H1 (cell line): ENCODE measurements around the gene DOCK6. TPM values are rescaled to one million over a fixed set of nuclear protein-coding genes. Genes with fewer than 3 reads are reported as not detected.

Experiments used
- CTCF ChIA-PET: fragments of 300-600 bp; sonication (Branson Sonifier 250); formaldehyde crosslinking; loops from one replicate; lab custom pipeline; 2021; ENCODE audit not compliant: partially characterized antibody; lab: Charles Lee
- POLR2A ChIA-PET: fragments of 300-600 bp; sonication (Branson Sonifier 250); formaldehyde crosslinking; loops from one replicate; lab custom pipeline; 2021; ENCODE audit warnings: inconsistent platforms; ENCODE audit not compliant: partially characterized antibody; lab: Charles Lee
- DNase-seq, 2 experiments: peaks; one replicate each; pipeline versions ENCODE4 v3.0.0 to v3.0.0-alpha.2; 2010 to 2022; ENCODE audit warnings: low spot score in 2 of 2, low read depth in 1 of 2, mixed read lengths in 1 of 2
- FAIRE-seq: peaks from 2 replicates; lab custom pipeline; 2011; peaks lifted over from hg19 to GRCh38; lab: Jason Lieb, UNC
- H2AFZ ChIP-seq: 2 replicates; pipeline ENCODE4 v1.8.1; 2012; ENCODE audit warnings: low read length, inconsistent platforms
- H2AK5ac ChIP-seq: 2 replicates; pipeline ENCODE4 v1.6.1; 2013; ENCODE audit warnings: low read depth, low read length
- H2BK120ac ChIP-seq: replicated peaks from 2 replicates; pipeline ENCODE3; 2013; ENCODE audit warnings: low read depth, low read length, inconsistent platforms
- H2BK12ac ChIP-seq: 2 replicates; pipeline ENCODE4 v1.6.1; 2013; ENCODE audit warnings: low read depth, low read length
- H2BK15ac ChIP-seq: 2 replicates; pipeline ENCODE4 v1.6.1; 2013; ENCODE audit warnings: low read length
- H2BK20ac ChIP-seq: 2 replicates; pipeline ENCODE4 v1.6.1; 2013; ENCODE audit warnings: low read length
- H2BK5ac ChIP-seq: 2 replicates; pipeline ENCODE4 v1.6.1; 2013; ENCODE audit warnings: low read depth, low read length
- H3K14ac ChIP-seq: 2 replicates; pipeline ENCODE4 v1.6.1; 2013; ENCODE audit warnings: inconsistent platforms; ENCODE audit not compliant: insufficient read length
- H3K18ac ChIP-seq: 2 replicates; pipeline ENCODE4 v1.6.1; 2013; ENCODE audit warnings: low read length; ENCODE audit errors: extremely low read depth
- H3K23ac ChIP-seq: 2 replicates; pipeline ENCODE4 v1.6.1; 2013; ENCODE audit warnings: inconsistent platforms; ENCODE audit not compliant: insufficient read length
- H3K23me2 ChIP-seq: 2 replicates; pipeline ENCODE4 v1.6.1; 2013; ENCODE audit warnings: low read depth, low read length
- H3K27ac ChIP-seq: 2 replicates; pipeline ENCODE4 v1.6.1; 2011; ENCODE audit warnings: low read depth, low read length, inconsistent platforms
- H3K27me3 ChIP-seq, 4 experiments: replicated peaks in 1 of 4; 1 replicate in 1 of 4; 2 replicates in 3 of 4; pipeline versions ENCODE4 v1.6.1 to v1.8.1; 2011 to 2013; ENCODE audit warnings: low read length in 3 of 4, mild to moderate bottlenecking in 3 of 4, inconsistent platforms in 2 of 4, mixed read lengths in 2 of 4, moderate library complexity in 1 of 4; ENCODE audit not compliant: control insufficient read depth in 3 of 4, insufficient read depth in 3 of 4; ENCODE audit errors: extremely low read depth in 1 of 4
- H3K36me3 ChIP-seq, 4 experiments: 2 replicates each; pipeline versions ENCODE4 v1.6.1 to v1.8.1; 2011 to 2013; ENCODE audit warnings: mild to moderate bottlenecking in 4 of 4, low read length in 3 of 4, moderate library complexity in 2 of 4, control low read depth in 1 of 4, inconsistent platforms in 1 of 4; ENCODE audit not compliant: insufficient read depth in 4 of 4, control insufficient read depth in 2 of 4
- H3K4ac ChIP-seq: replicated peaks from 2 replicates; pipeline ENCODE3; 2013; ENCODE audit warnings: low read length, low read depth, mixed read lengths, inconsistent platforms; ENCODE audit not compliant: insufficient read length
- H3K4me1 ChIP-seq, 4 experiments: replicated peaks in 1 of 4; 1 replicate in 1 of 4; 2 replicates in 3 of 4; pipeline versions ENCODE4 v1.6.1 to v1.8.1; 2011 to 2013; ENCODE audit warnings: low read length in 3 of 4, inconsistent platforms in 2 of 4, mixed read lengths in 1 of 4; ENCODE audit not compliant: insufficient read depth in 4 of 4, control insufficient read depth in 3 of 4
- H3K4me2 ChIP-seq, 2 experiments: 2 replicates each; pipeline versions ENCODE4 v1.6.1 to v1.8.1; 2011 to 2013; ENCODE audit warnings: low read depth in 2 of 2, low read length in 2 of 2, control low read depth in 1 of 2, inconsistent platforms in 1 of 2, mild to moderate bottlenecking in 1 of 2; ENCODE audit not compliant: insufficient read depth in 1 of 2
- H3K4me3 ChIP-seq, 4 experiments: fragments of 200-600, 300-600 bp in 1 of 4; sonication (generic), shearing (Covaris generic), sonication (Bioruptor Twin) in 1 of 4; 2 replicates each; pipeline versions ENCODE4 v1.5.1 to v1.8.1; 2011 to 2016; ENCODE audit warnings: low read length in 4 of 4, low read depth in 3 of 4, control low read depth in 2 of 4, inconsistent platforms in 2 of 4, mild to moderate bottlenecking in 2 of 4, mixed read lengths in 1 of 4, moderate library complexity in 1 of 4; ENCODE audit not compliant: insufficient read depth in 2 of 4; ENCODE audit errors: extremely low read depth in 1 of 4
- H3K56ac ChIP-seq: replicated peaks from 2 replicates; pipeline ENCODE3; 2013; ENCODE audit warnings: low read depth, mild to moderate bottlenecking, mixed read lengths, low read length, inconsistent platforms; ENCODE audit not compliant: insufficient read length
- H3K79me1 ChIP-seq: 2 replicates; pipeline ENCODE4 v1.6.1; 2013; ENCODE audit warnings: low read depth, low read length, control low read depth
- H3K79me2 ChIP-seq, 2 experiments: 2 replicates each; pipeline versions ENCODE4 v1.6.1 to v1.8.1; 2012 to 2013; ENCODE audit warnings: low read length in 2 of 2, mild to moderate bottlenecking in 2 of 2, inconsistent platforms in 1 of 2; ENCODE audit not compliant: insufficient read depth in 2 of 2, control insufficient read depth in 1 of 2
- H3K9ac ChIP-seq, 4 experiments: replicated peaks in 1 of 4; 1 replicate in 1 of 4; 2 replicates in 3 of 4; pipeline versions ENCODE4 v1.6.1 to v1.8.1; 2011 to 2013; ENCODE audit warnings: low read depth in 3 of 4, low read length in 3 of 4, control low read depth in 2 of 4, mild to moderate bottlenecking in 2 of 4, moderate library complexity in 2 of 4, inconsistent platforms in 1 of 4; ENCODE audit errors: extremely low read depth in 1 of 4
- H3K9me3 ChIP-seq, 2 experiments: 2 replicates each; pipeline versions ENCODE4 v1.6.1 to v1.8.1; 2012 to 2013; ENCODE audit warnings: mild to moderate bottlenecking in 2 of 2, moderate library complexity in 2 of 2, control low read depth in 1 of 2, inconsistent platforms in 1 of 2, low read depth in 1 of 2, low read length in 1 of 2, mixed read lengths in 1 of 2; ENCODE audit not compliant: insufficient read depth in 2 of 2
- H4K20me1 ChIP-seq, 2 experiments: replicated peaks in 1 of 2; 2 replicates each; pipeline versions ENCODE3 to v1.8.1; 2011 to 2013; ENCODE audit warnings: inconsistent platforms in 2 of 2, low read length in 2 of 2, mild to moderate bottlenecking in 1 of 2; ENCODE audit not compliant: insufficient read depth in 2 of 2, control insufficient read depth in 1 of 2
- H4K5ac ChIP-seq: 2 replicates; pipeline ENCODE4 v1.6.1; 2013; ENCODE audit warnings: low read length, low read depth, mixed read lengths, inconsistent platforms; ENCODE audit not compliant: insufficient read length
- H4K8ac ChIP-seq: 2 replicates; pipeline ENCODE4 v1.8.0; 2013; ENCODE audit warnings: mild to moderate bottlenecking, moderate library complexity, low read length, inconsistent platforms; ENCODE audit not compliant: insufficient read depth; ENCODE audit errors: extremely low read depth
- H4K91ac ChIP-seq: replicated peaks from 2 replicates; pipeline ENCODE3; 2013; ENCODE audit warnings: low read length, mixed read lengths, inconsistent platforms; ENCODE audit not compliant: insufficient read length
- CBX5 ChIP-seq: fragments of 300-800, 300-1000 bp; sonication (generic); IDR thresholded peaks from 2 replicates; pipeline ENCODE4 v1.7.1; 2016; ENCODE audit warnings: antibody characterized with exemption, low read length, low read depth
- CHD2 ChIP-seq: IDR thresholded peaks from 2 replicates; pipeline ENCODE4 v1.6.1; 2012; ENCODE audit warnings: low read length, improper control_type of control experiment
- EZH2 ChIP-seq: fragments of 200-600 bp; sonication (generic); IDR thresholded peaks from 2 replicates; pipeline ENCODE4 v1.7.1; 2012; ENCODE audit warnings: low read depth, mild to moderate bottlenecking, moderate library complexity, low read length, inconsistent platforms; ENCODE audit not compliant: severe bottlenecking
- FOSL1 ChIP-seq: IDR thresholded peaks from 2 replicates; pipeline ENCODE4 v1.6.1; 2011; ENCODE audit warnings: mild to moderate bottlenecking, low read depth, low read length, moderate library complexity; ENCODE audit not compliant: insufficient read depth
- GABPA ChIP-seq: IDR thresholded peaks from 2 replicates; pipeline ENCODE4 v1.6.1; 2011; ENCODE audit warnings: mild to moderate bottlenecking, low read length, moderate library complexity, borderline replicate concordance; ENCODE audit not compliant: insufficient read depth
- KDM4A ChIP-seq: IDR thresholded peaks from one replicate; pipeline ENCODE4 v1.7.1; 2012; ENCODE audit warnings: low read depth, mild to moderate bottlenecking, moderate library complexity, low read length, inconsistent platforms; ENCODE audit not compliant: severe bottlenecking
- KDM5A ChIP-seq: fragments of 200-600 bp; IDR thresholded peaks from 2 replicates; pipeline ENCODE4 v1.7.1; 2012; ENCODE audit warnings: mild to moderate bottlenecking, low read length, inconsistent platforms, mixed read lengths
- MAFK ChIP-seq: IDR thresholded peaks from 2 replicates; pipeline ENCODE4 v1.6.1; 2012; ENCODE audit warnings: low read depth, mild to moderate bottlenecking, improper control_type of control experiment, low read length
- NANOG ChIP-seq: IDR thresholded peaks from 2 replicates; pipeline ENCODE4 v1.6.1; 2011; ENCODE audit warnings: low read length, low read depth, mild to moderate bottlenecking, inconsistent platforms; ENCODE audit not compliant: insufficient read depth, poor library complexity, severe bottlenecking
- PHF8 ChIP-seq: fragments of 200-600 bp; sonication (generic); conservative IDR thresholded peaks from 2 replicates; pipeline ENCODE4 v1.7.1; 2012; ENCODE audit warnings: low read depth, mild to moderate bottlenecking, inconsistent platforms, low read length, moderate library complexity
- POLR2AphosphoS5 ChIP-seq: IDR thresholded peaks from 2 replicates; pipeline ENCODE4 v1.6.1; 2011; ENCODE audit warnings: low read depth, low read length
- RXRA ChIP-seq: IDR thresholded peaks from 2 replicates; pipeline ENCODE4 v1.6.1; 2011; ENCODE audit warnings: low read depth, mild to moderate bottlenecking, low read length, moderate library complexity; ENCODE audit not compliant: insufficient read depth
- SIX5 ChIP-seq: IDR thresholded peaks from 2 replicates; pipeline ENCODE4 v1.6.1; 2011; ENCODE audit warnings: mild to moderate bottlenecking, low read depth, low read length
- SP4 ChIP-seq: IDR thresholded peaks from 2 replicates; pipeline ENCODE4 v1.6.1; 2012; ENCODE audit warnings: low read length, inconsistent platforms
- TAF7 ChIP-seq: optimal IDR thresholded peaks from 2 replicates; pipeline ENCODE3; 2011; ENCODE audit warnings: low read depth, mild to moderate bottlenecking, inconsistent platforms, low read length, moderate library complexity, borderline replicate concordance
- WGBS, 2 experiments: shearing (Covaris generic) in 1 of 2; methylation state at CpG; one replicate each; pipeline versions ENCODE4 v1.1.6 to v1.1.7; 2013 to 2015; ENCODE audit warnings: low lambda C conversion rate in 2 of 2, mixed read lengths in 2 of 2, inconsistent platforms in 1 of 2, low coverage in 1 of 2, missing lambda C conversion rate in 1 of 2; ENCODE audit not compliant: insufficient replicate concordance in 2 of 2, insufficient coverage in 1 of 2, insufficient read length in 1 of 2; ENCODE audit errors: extremely low coverage in 1 of 2, missing lambda C conversion rate in 1 of 2; 5-methylcytosine and 5-hydroxymethylcytosine counted together
- polyA plus RNA-seq, 7 experiments: library from polyadenylated mRNA; depleted of rRNA in 3 of 7; stranded (reverse) in 5 of 7; unstranded in 2 of 7; fragments of >200 nt in 5 of 7; fragments of 200-250 nt in 2 of 7; gene quantifications; 1 replicate in 5 of 7; 2 replicates in 1 of 7; 4 replicates in 1 of 7; pipeline versions ENCODE4 v1.2.1 to v1.2.3, GENCODE V29; 2011 to 2013; ENCODE audit warnings: missing spikeins in 2 of 7, mixed read lengths in 2 of 7
- total RNA-seq: library from RNA; stranded (reverse); fragmentation: NEBNext Ultra II Directional; extraction: Animal tissue kit (Norgen Biotek cat#: 25700); gene quantifications from 2 replicates; pipeline ENCODE4 v1.2.1, GENCODE V29; 2021

DOCK6 gene
- total and polyA plus RNA-seq, 2 of the 8 experiments (the other 6 are each of a cell fraction or from before 2014, with no cell fraction given): 25.5 to 54.7 TPM

GRCh38 chr19:11247934-11248333 is 14.4 kb downstream of the DOCK6 start:
- Histone ChIP-seq H3K56ac (no peak overlapping the region), H3K4me1 (peaks cover 2 to 5% (median 3%) of the 10 kb centered on the region in 4 experiments; a peak in 4 of 7 replicates), H3K4me3 (no peak overlapping the region), H2AFZ (no peak overlapping the region), H4K20me1 (peaks cover 0 to 9% of the 10 kb centered on the region in 2 experiments), H3K79me1 (no peaks in the 10 kb centered on the region), H3K4ac (no peak overlapping the region), H2BK20ac (no peak overlapping the region), H2BK120ac (no peak overlapping the region), H2BK15ac (no peak overlapping the region), H4K91ac (no peak overlapping the region), H3K23ac (no peak overlapping the region), H3K9ac (no peak overlapping the region), H3K4me2 (no peak overlapping the region), H3K23me2 (no peaks in the 10 kb centered on the region), H3K27ac (no peak overlapping the region), H3K79me2 (no peaks in the 10 kb centered on the region), H4K5ac (no peak overlapping the region), H2AK5ac (no peak overlapping the region), H3K18ac (no peak overlapping the region), H3K9me3 (no peaks in the 10 kb centered on the region), H3K27me3 (no peaks in the 10 kb centered on the region), H3K36me3 (peaks cover 4 to 20% (median 13%) of the 10 kb centered on the region in 4 experiments; a peak in 6 of 8 replicates), H3K14ac (no peak overlapping the region), H4K8ac (no peak overlapping the region), H2BK12ac (no peak overlapping the region), H2BK5ac (no peak overlapping the region)
- 89% methylated on average over 12 of the region's 14 CpGs; no CpG with 5 or more reads in 1 of the 2 experiments for WGBS, 2 experiments
- POLR2A ChIA-PET: no interaction called here
- CTCF ChIA-PET: no interaction called here
- DNase-seq (no peak), FAIRE-seq (no peak)
- TF ChIP-seq EZH2: no peak
- no peak for TF ChIP-seq TAF7
- TF ChIP-seq NANOG: no peak
- no peak for TF ChIP-seq KDM5A
- TF ChIP-seq CBX5: no peak
- TF ChIP-seq SIX5: no peak
- TF ChIP-seq POLR2AphosphoS5: no peak
- no peak for TF ChIP-seq SP4
- no peak for TF ChIP-seq RXRA
- TF ChIP-seq PHF8: no peak
- no peak for TF ChIP-seq MAFK
- TF ChIP-seq KDM4A: no peak
- TF ChIP-seq GABPA: no peak
- no peak for TF ChIP-seq FOSL1
- no peak for TF ChIP-seq CHD2
